HG03565 (cell line): ENCODE data around the gene MS4A3.
"Not testable (repeated sequence)": the region's sequence is repeated elsewhere in the genome, so short reads cannot be mapped to it uniquely, and the experiment has no call there.

Source experiments
- ATAC-seq: cut with Tn5 transposase; IDR thresholded peaks from one replicate; pipeline ENCODE4 v1.9.1; 2021; ENCODE audit warnings: mild to moderate bottlenecking, moderate library complexity; ENCODE audit not compliant: unreplicated experiment

The MS4A3 gene

DNA sequence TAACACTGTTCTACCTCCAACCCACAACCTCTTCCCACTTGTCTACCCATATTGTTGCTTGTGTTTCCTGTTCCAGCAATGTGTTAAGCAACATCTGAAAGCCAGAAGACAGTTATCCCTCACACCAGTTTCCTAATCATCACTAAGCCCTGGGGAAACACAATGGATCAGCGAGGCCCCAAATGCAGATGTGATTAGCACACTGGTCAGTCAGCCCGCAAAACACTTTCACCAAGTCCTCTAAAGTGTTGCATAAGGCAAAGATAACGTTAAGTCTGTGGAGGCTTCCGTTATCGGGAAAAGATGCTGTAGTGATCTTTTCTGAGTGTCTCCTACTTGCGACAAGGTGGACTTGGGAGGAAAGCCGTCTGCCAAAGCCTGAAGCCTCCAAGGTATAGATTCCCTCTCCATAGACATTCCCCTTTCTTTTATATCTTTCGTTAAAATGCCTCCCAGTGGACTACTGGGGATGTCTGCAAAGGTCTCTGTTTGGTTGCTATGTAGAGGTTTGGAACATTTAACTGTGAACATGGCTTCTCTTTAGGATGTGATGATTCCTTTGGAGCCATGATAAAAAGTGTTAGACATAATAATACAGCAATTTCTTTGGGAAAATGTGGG lies at the start of gene MS4A3:
MS4A3 (plus strand) TSS at position 317 of the 621 bp plus-strand sequence. CDS start 4,496 bp downstream, outside the sequence.
- ATAC-seq = no peak

GRCh38 chr11:60016881-60017280 lies 39.6 kb upstream of the MS4A3 start, which contains the start of gene OOSP4B:
Gene OOSP4B (plus strand): TSS chr11:60017181.
- ATAC-seq = no peak

GRCh38 chr11:60018058-60018457 lies 38.4 kb upstream of the MS4A3 start:
- ATAC-seq = no peak

- not testable (repeated sequence) for ATAC-seq
Observed at GRCh38 chr11:60020376-60020775, 36.1 kb upstream of the MS4A3 start.

DNA sequence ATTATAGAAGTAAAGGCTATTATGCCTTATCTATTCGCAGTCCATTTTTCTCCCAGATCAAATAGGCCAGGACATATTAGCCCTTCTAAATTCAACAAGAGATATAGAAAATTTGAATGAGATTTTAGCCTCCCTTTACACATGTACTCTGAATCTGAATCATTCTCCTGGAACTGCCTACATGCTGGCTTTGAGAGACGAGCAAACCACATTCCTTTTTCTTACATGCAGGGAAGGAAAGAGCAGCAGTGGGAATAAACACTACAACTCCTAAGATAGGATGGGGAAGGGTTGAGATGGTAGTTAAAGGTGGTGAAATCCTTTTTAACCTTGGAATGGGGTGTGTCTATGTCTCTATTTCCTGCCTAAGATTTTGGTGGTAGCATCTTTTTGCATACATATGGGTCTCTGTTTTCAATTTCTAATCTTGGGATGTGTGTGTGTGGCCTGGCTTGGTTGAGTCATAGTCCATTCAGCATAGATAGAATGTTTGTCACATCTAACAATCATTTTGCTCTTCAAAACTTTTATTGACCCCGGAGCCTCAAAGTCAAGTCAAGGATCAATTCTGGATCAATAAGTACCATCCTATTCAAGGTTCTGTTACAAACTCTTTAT lies 27.3 kb upstream of the MS4A3 start:
- no peak for ATAC-seq

DNA sequence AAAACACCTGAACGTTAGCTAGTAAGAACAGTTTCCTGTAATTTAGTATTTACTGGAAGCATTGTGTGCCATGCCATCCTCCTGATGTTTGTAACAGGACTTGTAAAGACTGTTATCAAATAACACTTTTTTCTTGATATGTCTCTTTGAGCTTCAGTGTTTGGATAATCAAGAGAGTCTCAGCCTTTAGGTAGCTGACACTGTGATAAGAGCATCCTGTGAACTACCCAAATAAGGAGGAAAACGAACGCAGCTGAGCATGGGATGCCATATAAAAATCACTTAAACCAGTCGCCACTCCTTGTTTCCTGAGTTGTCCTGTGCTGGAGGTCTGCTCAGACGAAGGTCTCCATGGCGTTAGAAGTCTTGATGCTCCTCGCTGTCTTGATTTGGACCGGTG lies 16.4 kb upstream of the MS4A3 start, which contains the start of gene OOSP2:
OOSP2 (plus strand) TSS at position 301 of the 400 bp plus-strand sequence; CDS start at position 352, 51 bp downstream.
- ATAC-seq = no peak

- ATAC-seq = not testable (repeated sequence)
Observed at GRCh38 chr11:60050422-60050821, 6.0 kb upstream of the MS4A3 start.

DNA sequence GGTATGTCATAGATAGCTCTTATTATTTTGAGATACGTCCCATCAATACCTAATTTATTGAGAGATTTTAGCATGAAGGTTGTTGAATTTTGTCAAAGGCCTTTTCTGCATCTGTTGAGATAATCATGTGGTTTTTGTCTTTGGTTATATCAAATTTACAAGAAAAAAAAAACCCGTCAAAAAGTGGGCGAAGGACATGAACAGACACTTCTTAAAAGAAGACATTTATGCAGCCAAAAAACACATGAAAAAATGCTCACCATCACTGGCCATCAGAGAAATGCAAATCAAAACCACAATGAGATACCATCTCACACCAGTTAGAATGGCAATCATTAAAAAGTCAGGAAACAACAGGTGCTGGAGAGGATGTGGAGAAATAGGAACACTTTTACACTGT lies 5.6 kb upstream of the MS4A3 start:
- ATAC-seq = not testable (repeated sequence)

GRCh38 chr11:60059052-60059451 lies 2.6 kb downstream of the MS4A3 start:
- ATAC-seq = no peak

- ATAC-seq = no peak
Observed at GRCh38 chr11:60059521-60060240, 3.2 kb downstream of the MS4A3 start.

DNA sequence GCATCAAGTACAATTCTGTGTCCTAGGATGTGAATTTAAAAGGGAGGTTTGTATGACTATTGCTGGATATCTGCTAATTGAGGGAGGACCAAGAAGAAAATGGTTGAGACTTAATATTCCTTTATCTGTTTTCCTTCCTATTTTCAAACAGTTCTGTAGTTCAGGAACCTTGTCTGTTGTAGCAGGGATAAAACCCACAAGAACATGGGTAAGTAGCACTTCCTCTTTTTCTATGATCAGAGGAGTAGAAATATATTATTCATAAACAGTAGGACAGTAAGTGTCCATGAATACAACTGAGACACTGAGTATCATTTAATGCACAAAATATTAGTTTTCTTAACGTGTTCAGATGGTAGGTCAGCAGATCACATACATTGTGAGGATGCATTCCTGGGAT lies 7.6 kb downstream of the MS4A3 start:
- ATAC-seq = no peak

GRCh38 chr11:60065801-60066200 lies 9.3 kb downstream of the MS4A3 start:
- no peak for ATAC-seq

GRCh38 chr11:60069450-60069849 lies 13.0 kb downstream of the MS4A3 start:
- no peak for ATAC-seq

DNA sequence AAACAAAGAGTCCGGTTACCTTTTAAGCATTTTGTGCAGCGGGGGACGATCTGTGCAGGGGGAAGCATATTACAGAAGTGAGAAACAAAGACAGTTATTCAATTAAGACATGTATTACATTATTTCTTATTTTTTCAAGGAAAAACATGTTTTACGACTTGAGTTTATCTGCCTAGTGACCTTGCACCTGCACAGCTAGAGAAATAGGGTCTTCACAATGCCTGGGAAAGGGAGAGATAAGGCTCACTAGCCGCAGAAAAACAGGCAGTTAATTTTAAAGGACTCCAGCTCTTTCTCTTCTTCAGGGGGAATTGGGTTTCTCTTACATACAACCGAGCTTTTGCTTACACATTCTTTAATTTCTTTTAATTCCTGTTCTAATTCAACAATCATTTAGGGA lies 15.2 kb downstream of the MS4A3 start:
- ATAC-seq = not testable (repeated sequence)

DNA sequence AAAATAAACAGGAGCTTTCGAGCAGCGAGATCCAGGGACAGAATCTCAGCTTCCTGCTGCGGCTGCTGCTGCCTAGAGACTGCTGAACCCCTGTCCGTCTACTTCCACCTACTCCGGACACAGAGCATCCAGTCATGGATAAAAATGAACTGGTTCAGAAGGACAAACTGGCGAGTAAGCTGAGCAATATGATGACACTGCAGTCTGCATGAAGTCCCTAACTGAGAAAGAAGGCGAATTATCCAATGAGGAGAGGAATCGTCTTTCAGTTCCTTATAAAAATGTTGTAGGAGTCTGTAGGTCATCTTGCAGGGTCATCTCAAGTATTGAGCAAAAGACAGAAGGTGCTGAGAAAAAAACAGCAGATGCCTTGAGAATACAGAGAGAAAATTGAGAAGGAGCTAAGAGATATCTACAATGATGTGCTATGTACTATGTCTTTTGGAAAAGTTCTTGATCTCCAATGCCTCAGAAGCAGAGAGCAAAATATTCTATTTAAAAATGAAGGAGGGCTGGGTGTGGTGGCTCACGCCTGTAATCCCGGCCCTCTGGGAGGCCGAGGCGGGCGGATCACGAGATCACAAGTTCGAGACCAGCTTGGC lies 20.9 kb downstream of the MS4A3 start:
- no peak for ATAC-seq

GRCh38 chr11:60077981-60078380 lies 21.5 kb downstream of the MS4A3 start:
- no peak for ATAC-seq

DNA sequence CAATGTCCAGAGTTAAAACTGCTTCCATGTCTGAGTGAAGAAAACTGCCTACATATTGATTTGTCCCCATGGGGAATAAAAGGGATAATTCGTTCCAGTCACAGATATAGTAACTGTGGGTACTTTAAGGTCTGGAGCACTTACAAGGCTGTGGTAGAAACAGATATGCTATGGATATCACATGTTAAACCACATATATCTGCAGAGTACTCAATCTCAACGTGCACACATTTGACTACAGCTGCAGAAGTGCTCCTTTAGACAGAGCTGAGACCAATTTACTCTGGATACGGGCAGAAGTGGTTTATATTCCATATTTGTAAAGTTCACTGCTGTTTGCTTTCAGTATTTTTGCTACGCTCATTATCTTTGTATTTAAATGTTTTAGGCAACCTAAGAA lies 22.3 kb downstream of the MS4A3 start:
- ATAC-seq = no peak

GRCh38 chr11:60080535-60080934 lies 24.1 kb downstream of the MS4A3 start:
- no peak for ATAC-seq

DNA sequence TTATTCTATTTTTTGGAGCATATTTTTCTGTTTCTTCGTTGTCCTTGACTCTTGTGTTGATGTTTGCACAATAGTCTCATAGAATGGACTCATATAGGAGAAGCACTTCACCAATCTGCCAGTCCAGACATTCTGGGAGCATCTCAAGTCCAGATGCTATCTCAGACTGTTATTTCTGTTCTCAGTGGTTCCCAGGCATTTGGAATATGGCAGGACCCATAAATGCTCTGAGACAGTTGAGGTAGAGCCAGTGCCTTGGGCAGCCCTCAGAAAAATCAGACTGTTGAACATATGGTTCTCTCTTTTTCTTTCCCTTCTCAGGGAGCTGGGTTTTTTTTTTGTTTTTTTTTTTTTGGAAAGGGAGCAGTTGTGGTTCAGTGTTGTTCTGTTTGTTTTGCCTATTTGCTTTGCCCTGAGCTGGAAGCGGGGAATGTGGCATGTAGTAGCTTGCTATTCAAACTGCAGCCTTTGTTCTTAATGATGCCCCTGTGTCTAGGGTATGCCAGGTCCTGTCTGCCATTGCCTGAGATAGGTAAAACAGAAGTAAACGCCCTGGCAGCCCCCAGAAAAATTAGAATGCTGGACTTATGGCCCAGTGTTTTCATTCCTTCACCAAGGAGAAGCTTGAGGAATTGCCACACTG lies 28.3 kb downstream of the MS4A3 start:
- no peak for ATAC-seq

DNA sequence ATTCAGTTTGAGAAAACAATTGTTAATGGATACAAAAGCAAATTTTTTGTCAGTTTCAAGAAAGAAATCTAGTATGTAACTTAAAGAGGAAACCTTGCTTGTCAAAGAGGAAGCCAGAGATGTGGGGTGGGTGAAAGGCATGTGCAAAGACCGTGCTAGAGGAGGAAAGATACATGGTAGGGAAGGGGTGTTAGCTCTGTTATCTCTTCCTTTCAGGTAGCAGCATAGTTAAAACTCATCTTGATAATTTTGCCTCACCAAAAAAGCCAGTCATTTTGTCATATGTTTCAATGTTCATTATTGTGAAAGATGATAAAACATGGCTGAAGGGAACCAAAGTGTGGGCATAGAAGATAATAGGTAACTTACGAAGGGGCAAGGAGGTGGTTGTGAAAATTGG lies 29.4 kb downstream of the MS4A3 start:
- no peak for ATAC-seq

GRCh38 chr11:60087239-60087638 lies 30.8 kb downstream of the MS4A3 start:
- no peak for ATAC-seq
